ENCODE measurements around the gene SIL1. TPM values are rescaled to one million over a fixed set of nuclear protein-coding genes. Genes with fewer than 3 reads are reported as not detected.

SIL1 gene
- total RNA-seq, 1 donor from 2014 or later, result 39.3 TPM

DNA sequence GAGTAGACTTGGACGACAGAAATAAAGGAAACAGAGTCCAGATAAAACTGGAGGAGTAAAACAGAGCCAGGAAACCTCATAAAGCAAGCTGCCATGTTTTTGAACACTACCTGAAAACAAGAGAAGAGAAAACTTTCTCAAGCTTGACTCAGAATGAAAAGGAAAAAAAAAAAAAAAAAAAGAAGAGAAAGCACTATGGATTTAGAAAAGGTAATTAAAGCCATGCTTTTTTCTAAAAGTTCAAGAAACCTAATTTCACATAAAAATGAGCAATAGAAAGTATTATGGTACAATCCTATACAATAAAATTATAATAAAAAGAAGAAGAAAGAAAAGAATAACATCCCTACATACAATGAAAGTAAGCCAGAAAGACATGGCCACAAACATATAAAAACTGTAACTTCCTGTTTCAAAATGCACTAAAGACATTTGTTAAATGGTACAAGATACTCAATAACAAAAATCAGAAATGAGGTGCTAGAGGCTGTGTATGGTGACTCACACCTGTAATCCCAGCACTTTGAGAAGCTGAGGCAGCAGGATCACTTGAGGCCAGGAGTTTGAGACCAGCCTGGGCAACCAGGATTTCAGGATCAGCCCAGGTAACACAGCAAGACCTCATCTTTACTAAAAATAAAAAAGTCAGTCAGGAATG lies 129.5 kb downstream of the SIL1 start:
- TF ChIP-seq, protein P1, sequence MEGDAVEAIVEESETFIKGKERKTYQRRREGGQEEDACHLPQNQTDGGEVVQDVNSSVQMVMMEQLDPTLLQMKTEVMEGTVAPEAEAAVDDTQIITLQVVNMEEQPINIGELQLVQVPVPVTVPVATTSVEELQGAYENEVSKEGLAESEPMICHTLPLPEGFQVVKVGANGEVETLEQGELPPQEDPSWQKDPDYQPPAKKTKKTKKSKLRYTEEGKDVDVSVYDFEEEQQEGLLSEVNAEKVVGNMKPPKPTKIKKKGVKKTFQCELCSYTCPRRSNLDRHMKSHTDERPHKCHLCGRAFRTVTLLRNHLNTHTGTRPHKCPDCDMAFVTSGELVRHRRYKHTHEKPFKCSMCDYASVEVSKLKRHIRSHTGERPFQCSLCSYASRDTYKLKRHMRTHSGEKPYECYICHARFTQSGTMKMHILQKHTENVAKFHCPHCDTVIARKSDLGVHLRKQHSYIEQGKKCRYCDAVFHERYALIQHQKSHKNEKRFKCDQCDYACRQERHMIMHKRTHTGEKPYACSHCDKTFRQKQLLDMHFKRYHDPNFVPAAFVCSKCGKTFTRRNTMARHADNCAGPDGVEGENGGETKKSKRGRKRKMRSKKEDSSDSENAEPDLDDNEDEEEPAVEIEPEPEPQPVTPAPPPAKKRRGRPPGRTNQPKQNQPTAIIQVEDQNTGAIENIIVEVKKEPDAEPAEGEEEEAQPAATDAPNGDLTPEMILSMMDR (IDR thresholded peaks at IDR 0.05; ENCODE audit: borderline replicate concordance), result no peak
- H3K4me3 ChIP-seq, result no peak overlapping the region
- H3K9me3 ChIP-seq (replicated peaks), result no peaks in the 10 kb centered on the region
- H3K4me1 ChIP-seq, result peaks cover 12% of the 10 kb centered on the region
- H3K36me3 ChIP-seq, result no peaks in the 10 kb centered on the region
- H3K27ac ChIP-seq (replicated peaks), result no peak overlapping the region
- intact Hi-C loops (cut with micrococcal nuclease), result no loop called here
- H3K27me3 ChIP-seq (ENCODE audit: low read depth), result no peaks in the 10 kb centered on the region
- DNase-seq, result no peak

DNA sequence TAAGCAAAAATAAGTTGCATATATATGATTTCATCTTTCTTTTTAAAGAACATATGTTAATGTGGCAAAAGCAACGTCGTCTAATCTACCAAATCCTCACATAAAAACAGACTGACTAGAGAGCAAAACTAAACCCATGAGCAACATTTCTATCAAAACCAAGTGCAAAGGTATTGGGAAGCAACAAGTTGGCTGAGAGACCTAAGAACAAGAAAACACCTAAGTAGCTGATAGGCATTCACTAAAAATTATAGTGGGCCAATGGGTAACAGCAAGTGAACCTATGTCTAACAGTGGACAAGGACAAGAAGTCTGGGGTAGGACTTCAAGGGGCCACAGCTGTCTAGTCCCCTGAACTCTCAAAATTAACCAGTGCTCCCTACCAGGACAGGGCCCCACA lies 130.1 kb downstream of the SIL1 start:
- no peaks in the 10 kb centered on the region for H3K27me3 ChIP-seq (ENCODE audit: low read depth)
- H3K4me1 ChIP-seq, result peaks cover 12% of the 10 kb centered on the region
- intact Hi-C loops (cut with micrococcal nuclease), result no loop called here
- no peaks in the 10 kb centered on the region for H3K9me3 ChIP-seq (replicated peaks)
- no peak overlapping the region for H3K27ac ChIP-seq (replicated peaks)
- TF ChIP-seq, protein P1 (IDR thresholded peaks at IDR 0.05; ENCODE audit: borderline replicate concordance), result no peak
- no peak overlapping the region for H3K4me3 ChIP-seq
- DNase-seq, result no peak
- H3K36me3 ChIP-seq, result no peaks in the 10 kb centered on the region

GRCh38 chr5:139065306-139065705 lies 132.9 kb downstream of the SIL1 start:
- no peak for DNase-seq
- intact Hi-C loops (cut with micrococcal nuclease), result no loop called here
- Histone ChIP-seq H3K36me3 (no peaks in the 10 kb centered on the region), H3K27ac (replicated peaks) (no peak overlapping the region), H3K9me3 (replicated peaks) (no peaks in the 10 kb centered on the region), H3K27me3 (ENCODE audit: low read depth) (no peaks in the 10 kb centered on the region), H3K4me3 (no peak overlapping the region), H3K4me1 (peaks cover 37% of the 10 kb centered on the region)
- TF ChIP-seq, protein P1 (IDR thresholded peaks at IDR 0.05; ENCODE audit: borderline replicate concordance), result no peak

DNA sequence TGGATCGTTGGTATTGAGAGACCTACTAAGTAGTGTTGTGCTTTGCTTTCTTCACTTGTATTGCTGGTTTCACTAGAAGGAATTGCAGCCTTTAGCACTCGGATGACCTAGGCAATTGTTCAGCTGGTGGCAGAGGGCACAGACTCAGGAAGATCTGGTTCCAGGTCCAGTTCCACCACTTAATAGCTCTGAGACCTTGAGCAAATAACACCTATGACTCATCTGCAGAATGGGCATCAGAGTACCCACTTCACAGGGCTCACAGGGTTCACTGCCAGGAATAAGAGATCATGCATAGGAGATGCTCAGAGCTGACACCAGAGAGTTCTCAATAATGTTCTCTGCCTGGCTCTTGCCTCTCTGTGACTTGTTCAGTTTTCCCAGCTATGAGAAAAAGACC lies 133.6 kb downstream of the SIL1 start:
- Histone ChIP-seq H3K27ac (replicated peaks) (no peak overlapping the region), H3K4me1 (peaks cover 37% of the 10 kb centered on the region), H3K9me3 (replicated peaks) (no peaks in the 10 kb centered on the region), H3K4me3 (no peak overlapping the region), H3K27me3 (ENCODE audit: low read depth) (no peaks in the 10 kb centered on the region), H3K36me3 (no peaks in the 10 kb centered on the region)
- no peak for DNase-seq
- intact Hi-C loops (cut with micrococcal nuclease), result no loop called here
- TF ChIP-seq, protein P1 (IDR thresholded peaks at IDR 0.05; ENCODE audit: borderline replicate concordance), result no peak

GRCh38 chr5:139063664-139064054 lies 134.5 kb downstream of the SIL1 start:
- intact Hi-C loops (cut with micrococcal nuclease), result no loop called here
- Histone ChIP-seq H3K9me3 (replicated peaks) (no peaks in the 10 kb centered on the region), H3K27ac (replicated peaks) (no peak overlapping the region), H3K4me3 (no peak overlapping the region), H3K4me1 (peaks cover 37% of the 10 kb centered on the region), H3K27me3 (ENCODE audit: low read depth) (no peaks in the 10 kb centered on the region), H3K36me3 (no peaks in the 10 kb centered on the region)
- DNase-seq, result no peak
- TF ChIP-seq, protein P1 (IDR thresholded peaks at IDR 0.05; ENCODE audit: borderline replicate concordance), result no peak
